Left lobe of liver (tissue), 2 donors: Measurements from ENCODE around the gene TGFB2. TPM values are rescaled to one million over a fixed set of nuclear protein-coding genes. Genes with fewer than 3 reads are reported as not detected.

ENCODE experiments used
- ATAC-seq: fragments of 200-7000 bp; cut with Tn5 transposase; one replicate; pipeline ENCODE4 v1.9.1; 2020; ENCODE audit warnings: mild to moderate bottlenecking, moderate library complexity
- DNase-seq: peaks from one replicate; pipeline ENCODE4 v3.0.0-alpha.2; 2020; ENCODE audit warnings: low spot score
- total RNA-seq: library from RNA; stranded (reverse); gene quantifications from one replicate; pipeline ENCODE4 v1.2.1, GENCODE V29; 2021
- donor health status: DM: no; HTN: no; CAD: no; lungs with moderate emphysema.
- donor health status: DM: no; HTN: yes; CAD: no.

Gene TGFB2
- total RNA-seq, 1 donor from 2014 or later = 0.20 TPM

- ATAC-seq = no peak
- no peak for DNase-seq
Measured at GRCh38 chr1:218415726-218416125, 70.6 kb downstream of the TGFB2 start.

- DNase-seq (no peak), ATAC-seq (no peak)
Measured at GRCh38 chr1:218421531-218421930, 76.4 kb downstream of the TGFB2 start.

- DNase-seq = no peak
- ATAC-seq = no peak
Measured at GRCh38 chr1:218424502-218424901, 79.4 kb downstream of the TGFB2 start.

GRCh38 chr1:218425647-218426342, 80.7 kb downstream of the TGFB2 start:
- no peak for DNase-seq
- ATAC-seq = peak; percentile 64

GRCh38 chr1:218426343-218426657, 81.2 kb downstream of the TGFB2 start:
- DNase-seq (peak; percentile 61), ATAC-seq (peak; percentile 75)

GRCh38 chr1:218429301-218429700, 84.2 kb downstream of the TGFB2 start:
- ATAC-seq = no peak
- DNase-seq = no peak

GRCh38 chr1:218430346-218430745, 85.2 kb downstream of the TGFB2 start:
- no peak for ATAC-seq
- no peak for DNase-seq

GRCh38 chr1:218430822-218431221, 85.7 kb downstream of the TGFB2 start:
- ATAC-seq (no peak), DNase-seq (no peak)

- DNase-seq (no peak), ATAC-seq (no peak)
Measured at GRCh38 chr1:218431476-218431875, 86.3 kb downstream of the TGFB2 start.

GRCh38 chr1:218433744-218434143, 88.6 kb downstream of the TGFB2 start:
- ATAC-seq = no peak
- DNase-seq = no peak

GRCh38 chr1:218435528-218435927, 90.4 kb downstream of the TGFB2 start:
- DNase-seq = no peak
- peak; percentile 77 for ATAC-seq

- DNase-seq = no peak
- ATAC-seq = no peak
Measured at GRCh38 chr1:218436346-218436745, 91.2 kb downstream of the TGFB2 start.

GRCh38 chr1:218436997-218437396, 91.9 kb downstream of the TGFB2 start:
- DNase-seq = no peak
- ATAC-seq = no peak

GRCh38 chr1:218439541-218440295, 94.6 kb downstream of the TGFB2 start:
- ATAC-seq = no peak
- DNase-seq = no peak

GRCh38 chr1:218443255-218443654, 98.1 kb downstream of the TGFB2 start:
- DNase-seq (no peak), ATAC-seq (no peak)

- DNase-seq (no peak), ATAC-seq (no peak)
Measured at GRCh38 chr1:218444173-218444572, 99.0 kb downstream of the TGFB2 start.

- DNase-seq = no peak
- ATAC-seq = no peak
Measured at GRCh38 chr1:218444588-218444987, 99.5 kb downstream of the TGFB2 start.

- DNase-seq (no peak), ATAC-seq (no peak)
Measured at GRCh38 chr1:218447010-218447689, 102.0 kb downstream of the TGFB2 start.

- DNase-seq (no peak), ATAC-seq (no peak)
Measured at GRCh38 chr1:218451415-218451814, 106.3 kb downstream of the TGFB2 start.

- DNase-seq (no peak), ATAC-seq (no peak)
Measured at GRCh38 chr1:218454700-218455282, 109.7 kb downstream of the TGFB2 start.

- no peak for ATAC-seq
- DNase-seq = no peak
Measured at GRCh38 chr1:218456444-218456843, 111.3 kb downstream of the TGFB2 start.

- ATAC-seq (no peak), DNase-seq (no peak)
Measured at GRCh38 chr1:218459450-218459849, 114.3 kb downstream of the TGFB2 start.
